ENCODE measurements around the gene RHOBTB1.

GRCh38 chr10:60893231-60893630 is 50.8 kb downstream of the RHOBTB1 start:
- TF ChIP-seq, protein P1, sequence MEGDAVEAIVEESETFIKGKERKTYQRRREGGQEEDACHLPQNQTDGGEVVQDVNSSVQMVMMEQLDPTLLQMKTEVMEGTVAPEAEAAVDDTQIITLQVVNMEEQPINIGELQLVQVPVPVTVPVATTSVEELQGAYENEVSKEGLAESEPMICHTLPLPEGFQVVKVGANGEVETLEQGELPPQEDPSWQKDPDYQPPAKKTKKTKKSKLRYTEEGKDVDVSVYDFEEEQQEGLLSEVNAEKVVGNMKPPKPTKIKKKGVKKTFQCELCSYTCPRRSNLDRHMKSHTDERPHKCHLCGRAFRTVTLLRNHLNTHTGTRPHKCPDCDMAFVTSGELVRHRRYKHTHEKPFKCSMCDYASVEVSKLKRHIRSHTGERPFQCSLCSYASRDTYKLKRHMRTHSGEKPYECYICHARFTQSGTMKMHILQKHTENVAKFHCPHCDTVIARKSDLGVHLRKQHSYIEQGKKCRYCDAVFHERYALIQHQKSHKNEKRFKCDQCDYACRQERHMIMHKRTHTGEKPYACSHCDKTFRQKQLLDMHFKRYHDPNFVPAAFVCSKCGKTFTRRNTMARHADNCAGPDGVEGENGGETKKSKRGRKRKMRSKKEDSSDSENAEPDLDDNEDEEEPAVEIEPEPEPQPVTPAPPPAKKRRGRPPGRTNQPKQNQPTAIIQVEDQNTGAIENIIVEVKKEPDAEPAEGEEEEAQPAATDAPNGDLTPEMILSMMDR (IDR thresholded peaks at IDR 0.05; ENCODE audit: low read depth, low read length, poor library complexity, severe bottlenecking) = no peak
- no peak for TF ChIP-seq EZH2phosphoT487 (IDR thresholded peaks at IDR 0.05; ENCODE audit: borderline replicate concordance, low read length)

All from DOHH2 (cell line).